Measurements from ENCODE around the gene ZMIZ1. TPM values are rescaled to one million over a fixed set of nuclear protein-coding genes. Genes with fewer than 3 reads are reported as not detected.

Gene ZMIZ1
- total and polyA plus RNA-seq, 2 donors (not counting 1 experiment from before 2014, with no cell fraction given): 6.3 to 30.6 TPM

- Histone ChIP-seq H3K4me1 (ENCODE audit: control insufficient read depth, extremely low read depth, insufficient read depth, low read length) (peaks cover 10% of the 10 kb centered on the region), H3K9ac (ENCODE audit: insufficient read depth, low read length) (no peak overlapping the region), H3K27me3 (ENCODE audit: control insufficient read depth, insufficient read depth, low read length) (no peaks in the 10 kb centered on the region), H3K36me3 (ENCODE audit: control insufficient read depth, insufficient read depth, low read length) (peaks cover 18% of the 10 kb centered on the region), H2AFZ (ENCODE audit: low read length) (no peak overlapping the region), H3K4me3 (replicated peaks in 1 of 4; ENCODE audit: control extremely low read depth in 1 of 4, insufficient read depth in 1 of 4, low read depth in 3 of 4, low read length in 4 of 4) (no peak overlapping the region), H3K79me2 (ENCODE audit: control insufficient read depth, insufficient read depth, low read length) (peaks cover 33% of the 10 kb centered on the region), H4K20me1 (ENCODE audit: control insufficient read depth, extremely low read depth, insufficient read depth, low read length) (no peaks in the 10 kb centered on the region), H3K4me2 (ENCODE audit: extremely low read depth, insufficient read depth, low read length) (no peak overlapping the region), H3K27ac (ENCODE audit: insufficient read depth, low read length) (no peak overlapping the region), H3K9me3 (ENCODE audit: control insufficient read depth, insufficient read depth, low read depth, low read length) (no peaks in the 10 kb centered on the region)
- no peak for TF ChIP-seq EZH2 (IDR thresholded peaks at IDR 0.05; ENCODE audit: low read length, missing control alignments)
- TF ChIP-seq CTCF (conservative IDR thresholded peaks at IDR 0.05 in 1 of 2, IDR thresholded peaks at IDR 0.05 in 1 of 2; ENCODE audit: low read depth in 1 of 2, low read length in 2 of 2): no peak
- no peak for DNase-seq (ENCODE audit: low read depth in 2 of 2)
Measured at GRCh38 chr10:79346012-79346340, 277.2 kb downstream of the ZMIZ1 start.

GRCh38 chr10:79346388-79347225 is 277.8 kb downstream of the ZMIZ1 start:
- peaks cover 22% of the 10 kb centered on the region for H3K36me3 ChIP-seq (ENCODE audit: control insufficient read depth, insufficient read depth, low read length)
- no peak for DNase-seq (ENCODE audit: low read depth in 2 of 2)
- H3K4me3 ChIP-seq (replicated peaks in 1 of 4; ENCODE audit: control extremely low read depth in 1 of 4, insufficient read depth in 1 of 4, low read depth in 3 of 4, low read length in 4 of 4): peak overlapping the region in 1 of 4 experiments; percentile 85
- H3K9ac ChIP-seq (ENCODE audit: insufficient read depth, low read length): no peak overlapping the region
- peak overlapping the region; percentile 62 for H3K4me2 ChIP-seq (ENCODE audit: extremely low read depth, insufficient read depth, low read length)
- no peaks in the 10 kb centered on the region for H3K27me3 ChIP-seq (ENCODE audit: control insufficient read depth, insufficient read depth, low read length)
- no peaks in the 10 kb centered on the region for H4K20me1 ChIP-seq (ENCODE audit: control insufficient read depth, extremely low read depth, insufficient read depth, low read length)
- no peak overlapping the region for H3K27ac ChIP-seq (ENCODE audit: insufficient read depth, low read length)
- peak overlapping the region; percentile 12 for H2AFZ ChIP-seq (ENCODE audit: low read length)
- peaks cover 33% of the 10 kb centered on the region for H3K79me2 ChIP-seq (ENCODE audit: control insufficient read depth, insufficient read depth, low read length)
- peaks cover 10% of the 10 kb centered on the region for H3K4me1 ChIP-seq (ENCODE audit: control insufficient read depth, extremely low read depth, insufficient read depth, low read length)
- H3K9me3 ChIP-seq (ENCODE audit: control insufficient read depth, insufficient read depth, low read depth, low read length): no peaks in the 10 kb centered on the region
- TF ChIP-seq CTCF (conservative IDR thresholded peaks at IDR 0.05 in 1 of 2, IDR thresholded peaks at IDR 0.05 in 1 of 2; ENCODE audit: low read depth in 1 of 2, low read length in 2 of 2) (no peak), EZH2 (IDR thresholded peaks at IDR 0.05; ENCODE audit: low read length, missing control alignments) (no peak)

- peak; percentile 89 to 90 for DNase-seq (ENCODE audit: low read depth in 2 of 2)
- peak within 1 kb of the TSS; percentile 56 to 85 (median 78) for H3K4me3 ChIP-seq (replicated peaks in 1 of 4; ENCODE audit: control extremely low read depth in 1 of 4, insufficient read depth in 1 of 4, low read depth in 3 of 4, low read length in 4 of 4)
- H3K4me2 ChIP-seq (ENCODE audit: extremely low read depth, insufficient read depth, low read length): peak within 1 kb of the TSS; percentile 88
- H3K27ac ChIP-seq (ENCODE audit: insufficient read depth, low read length): peak within 1 kb of the TSS; percentile 85
- peak within 1 kb of the TSS; percentile 95 for H3K9ac ChIP-seq (ENCODE audit: insufficient read depth, low read length)
- peaks cover 33% of the 10 kb centered on the region for H3K79me2 ChIP-seq (ENCODE audit: control insufficient read depth, insufficient read depth, low read length)
- H3K36me3 ChIP-seq (ENCODE audit: control insufficient read depth, insufficient read depth, low read length): peaks cover 26% of the 10 kb centered on the region
- H3K4me1 ChIP-seq (ENCODE audit: control insufficient read depth, extremely low read depth, insufficient read depth, low read length): peaks cover 10% of the 10 kb centered on the region
- H3K9me3 ChIP-seq (ENCODE audit: control insufficient read depth, insufficient read depth, low read depth, low read length): no peaks in the 10 kb centered on the region
- H4K20me1 ChIP-seq (ENCODE audit: control insufficient read depth, extremely low read depth, insufficient read depth, low read length): no peaks in the 10 kb centered on the region
- H3K27me3 ChIP-seq (ENCODE audit: control insufficient read depth, insufficient read depth, low read length): no peaks in the 10 kb centered on the region
- H2AFZ ChIP-seq (ENCODE audit: low read length): peak within 1 kb of the TSS; percentile 43
- TF ChIP-seq EZH2 (IDR thresholded peaks at IDR 0.05; ENCODE audit: low read length, missing control alignments) (no peak), CTCF (conservative IDR thresholded peaks at IDR 0.05 in 1 of 2, IDR thresholded peaks at IDR 0.05 in 1 of 2; ENCODE audit: low read depth in 1 of 2, low read length in 2 of 2) (peak; percentile 69 to 72)
Measured at GRCh38 chr10:79347226-79347893, 278.6 kb downstream of the ZMIZ1 start, which contains the start of gene PPIF. Gene PPIF, plus strand, starts transcription at chr10:79347469. Its CDS starts 80 bp downstream, at chr10:79347549.

All from fibroblast of lung (primary cell).